Astrocyte (in vitro differentiated cells and primary cell): Measurements from ENCODE around the gene PRLHR. TPM values are rescaled to one million over a fixed set of nuclear protein-coding genes. Genes with fewer than 3 reads are reported as not detected.

Source experiments
- DNase-seq: peaks from one replicate; pipeline ENCODE4 v3.0.0-alpha.2; 2010; ENCODE audit warnings: low read depth
- FAIRE-seq: peaks from 2 replicates; lab custom pipeline; 2011; peaks lifted over from hg19 to GRCh38; lab: Jason Lieb, UNC
- H2AFZ ChIP-seq: 2 replicates; pipeline ENCODE4 v1.6.0; 2012; ENCODE audit warnings: low read depth, low read length, inconsistent platforms
- H3K27ac ChIP-seq: 2 replicates; pipeline ENCODE4 v1.5.1; 2011; ENCODE audit warnings: low read depth, low read length, inconsistent platforms
- H3K27me3 ChIP-seq: 2 replicates; pipeline ENCODE4 v1.6.0; 2011; ENCODE audit warnings: low read length, inconsistent platforms; ENCODE audit not compliant: insufficient read depth
- H3K36me3 ChIP-seq: 2 replicates; pipeline ENCODE4 v1.5.1; 2011; ENCODE audit warnings: low read length, inconsistent platforms; ENCODE audit not compliant: insufficient read depth
- H3K4me1 ChIP-seq: 2 replicates; pipeline ENCODE4 v1.5.1; 2011; ENCODE audit warnings: low read length, inconsistent platforms; ENCODE audit not compliant: insufficient read depth
- H3K4me2 ChIP-seq: 2 replicates; pipeline ENCODE4 v1.6.0; 2012; ENCODE audit warnings: low read length, inconsistent platforms
- H3K4me3 ChIP-seq: 2 replicates; pipeline ENCODE4 v1.5.1; 2011; ENCODE audit warnings: low read depth, mild to moderate bottlenecking, low read length, inconsistent platforms; ENCODE audit not compliant: insufficient read depth
- H3K79me2 ChIP-seq: 2 replicates; pipeline ENCODE4 v1.6.0; 2012; ENCODE audit warnings: mild to moderate bottlenecking, low read length, inconsistent platforms; ENCODE audit not compliant: insufficient read depth
- H3K9ac ChIP-seq: 2 replicates; pipeline ENCODE4 v1.6.0; 2012; ENCODE audit warnings: mild to moderate bottlenecking, low read length, inconsistent platforms
- H3K9me3 ChIP-seq: 2 replicates; pipeline ENCODE4 v1.5.1; 2012; ENCODE audit warnings: low read depth, mild to moderate bottlenecking, low read length, inconsistent platforms; ENCODE audit not compliant: insufficient read depth
- H4K20me1 ChIP-seq: 2 replicates; pipeline ENCODE4 v1.6.0; 2012; ENCODE audit warnings: low read length, inconsistent platforms; ENCODE audit not compliant: insufficient read depth
- H3K27ac Mint-ChIP-seq: one replicate; pipeline ENCODE4 v1.8.0; 2021; ENCODE audit warnings: mild to moderate bottlenecking, mixed read lengths; ENCODE audit not compliant: unreplicated experiment
- H3K27me3 Mint-ChIP-seq: one replicate; pipeline ENCODE4 v1.8.0; 2021; ENCODE audit warnings: low read depth, mixed read lengths; ENCODE audit not compliant: unreplicated experiment
- H3K36me3 Mint-ChIP-seq: one replicate; pipeline ENCODE4 v1.8.0; 2021; ENCODE audit warnings: low read depth, mixed read lengths; ENCODE audit not compliant: unreplicated experiment
- H3K4me1 Mint-ChIP-seq: one replicate; pipeline ENCODE4 v1.8.0; 2021; ENCODE audit warnings: low read depth, mixed read lengths; ENCODE audit not compliant: unreplicated experiment
- H3K4me3 Mint-ChIP-seq: one replicate; pipeline ENCODE4 v1.8.0; 2021; ENCODE audit warnings: mild to moderate bottlenecking, moderate library complexity, mixed read lengths; ENCODE audit not compliant: unreplicated experiment
- H3K9me3 Mint-ChIP-seq: one replicate; pipeline ENCODE4 v1.8.0; 2021; ENCODE audit warnings: mild to moderate bottlenecking, mixed read lengths; ENCODE audit not compliant: unreplicated experiment
- EZH2 ChIP-seq: IDR thresholded peaks from 2 replicates; pipeline ENCODE4 v1.6.1; 2012; ENCODE audit warnings: mild to moderate bottlenecking, low read length, inconsistent platforms; ENCODE audit not compliant: insufficient read depth
- total RNA-seq: library from RNA; stranded (reverse); gene quantifications from 2 replicates; pipeline ENCODE4 v1.2.1, GENCODE V29; 2021
- TF ChIP-seq, protein P1 (sequence below): IDR thresholded peaks from 2 replicates; pipeline ENCODE4 v1.5.1; 2011; ENCODE audit warnings: low read depth, mild to moderate bottlenecking, inconsistent platforms, low read length, moderate library complexity; ENCODE audit not compliant: insufficient read depth

Gene PRLHR
- total RNA-seq, 1 donor from 2014 or later = not detected

DNA sequence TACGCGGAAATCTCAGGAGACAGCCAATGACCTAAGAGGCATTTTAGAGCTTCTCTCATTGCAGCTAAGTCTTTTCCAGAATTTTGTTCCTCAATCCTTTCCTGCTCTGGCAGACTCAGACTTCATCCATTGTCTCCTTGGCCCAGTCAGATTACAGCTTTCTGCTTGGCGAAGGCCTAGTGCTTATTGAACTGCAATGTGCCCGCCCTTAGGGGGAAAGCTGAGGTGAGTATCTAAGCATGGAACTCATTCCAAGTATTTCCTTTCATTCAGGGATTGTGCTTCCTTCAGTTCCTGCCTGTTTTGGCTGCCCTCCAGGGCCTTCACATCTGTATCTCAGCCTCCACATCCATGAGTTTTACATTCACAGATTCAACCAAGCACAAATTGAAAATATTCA is 37.5 kb downstream of the PRLHR start:
- H3K27ac Mint-ChIP-seq = no peak overlapping the region
- no peak overlapping the region for H2AFZ ChIP-seq
- FAIRE-seq (no peak), DNase-seq (no peak)
- no peak overlapping the region for H3K4me3 Mint-ChIP-seq
- peaks cover 1% of the 10 kb centered on the region for H3K36me3 Mint-ChIP-seq
- no peak overlapping the region for H3K9ac ChIP-seq
- no peaks in the 10 kb centered on the region for H3K36me3 ChIP-seq
- no peak overlapping the region for H3K4me3 ChIP-seq
- no peaks in the 10 kb centered on the region for H4K20me1 ChIP-seq
- H3K4me1 ChIP-seq = no peaks in the 10 kb centered on the region
- no peak for TF ChIP-seq EZH2
- TF ChIP-seq, protein P1, sequence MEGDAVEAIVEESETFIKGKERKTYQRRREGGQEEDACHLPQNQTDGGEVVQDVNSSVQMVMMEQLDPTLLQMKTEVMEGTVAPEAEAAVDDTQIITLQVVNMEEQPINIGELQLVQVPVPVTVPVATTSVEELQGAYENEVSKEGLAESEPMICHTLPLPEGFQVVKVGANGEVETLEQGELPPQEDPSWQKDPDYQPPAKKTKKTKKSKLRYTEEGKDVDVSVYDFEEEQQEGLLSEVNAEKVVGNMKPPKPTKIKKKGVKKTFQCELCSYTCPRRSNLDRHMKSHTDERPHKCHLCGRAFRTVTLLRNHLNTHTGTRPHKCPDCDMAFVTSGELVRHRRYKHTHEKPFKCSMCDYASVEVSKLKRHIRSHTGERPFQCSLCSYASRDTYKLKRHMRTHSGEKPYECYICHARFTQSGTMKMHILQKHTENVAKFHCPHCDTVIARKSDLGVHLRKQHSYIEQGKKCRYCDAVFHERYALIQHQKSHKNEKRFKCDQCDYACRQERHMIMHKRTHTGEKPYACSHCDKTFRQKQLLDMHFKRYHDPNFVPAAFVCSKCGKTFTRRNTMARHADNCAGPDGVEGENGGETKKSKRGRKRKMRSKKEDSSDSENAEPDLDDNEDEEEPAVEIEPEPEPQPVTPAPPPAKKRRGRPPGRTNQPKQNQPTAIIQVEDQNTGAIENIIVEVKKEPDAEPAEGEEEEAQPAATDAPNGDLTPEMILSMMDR = no peak
- no peaks in the 10 kb centered on the region for H3K27me3 ChIP-seq
- H3K4me1 Mint-ChIP-seq = no peaks in the 10 kb centered on the region
- no peaks in the 10 kb centered on the region for H3K9me3 ChIP-seq
- peaks cover 7% of the 10 kb centered on the region for H3K9me3 Mint-ChIP-seq
- H3K79me2 ChIP-seq = no peaks in the 10 kb centered on the region
- no peak overlapping the region for H3K4me2 ChIP-seq
- peaks cover 1% of the 10 kb centered on the region for H3K27me3 Mint-ChIP-seq
- H3K27ac ChIP-seq = no peak overlapping the region

DNA sequence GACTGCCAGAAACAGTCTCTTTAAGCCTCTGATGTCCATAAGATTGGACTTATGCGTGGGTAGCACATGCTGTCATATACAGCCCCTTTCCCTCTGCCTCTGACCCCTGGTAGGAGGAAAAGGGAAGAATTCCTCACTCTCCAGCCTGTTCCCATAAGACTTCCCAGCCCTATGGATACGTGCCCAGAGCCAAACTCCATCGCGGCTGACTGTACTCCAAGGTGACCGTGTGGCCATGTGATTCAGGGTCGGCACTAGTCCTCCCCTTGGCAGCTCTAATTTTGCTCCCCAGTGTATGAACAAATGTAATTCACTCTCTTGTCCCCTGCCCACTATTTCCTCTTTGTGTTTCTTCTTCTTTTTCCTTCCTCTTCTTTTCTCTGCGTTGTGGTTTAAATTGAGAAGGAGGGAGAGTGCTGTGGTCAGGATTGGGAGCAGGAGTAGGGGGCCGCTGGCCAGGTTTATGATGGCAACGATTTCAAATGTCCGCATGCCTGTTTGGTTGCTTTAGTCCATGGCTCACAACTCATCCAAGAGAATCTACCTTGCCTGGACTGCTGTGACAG is 43.8 kb downstream of the PRLHR start:
- Mint-ChIP-seq H3K4me3 (no peak overlapping the region), H3K9me3 (no peaks in the 10 kb centered on the region), H3K36me3 (no peaks in the 10 kb centered on the region), H3K4me1 (no peaks in the 10 kb centered on the region), H3K27ac (no peak overlapping the region), H3K27me3 (peaks cover 18% of the 10 kb centered on the region)
- Histone ChIP-seq H3K36me3 (no peaks in the 10 kb centered on the region), H3K4me3 (no peak overlapping the region), H3K9ac (no peak overlapping the region), H3K27ac (no peak overlapping the region), H3K4me2 (no peak overlapping the region), H4K20me1 (no peaks in the 10 kb centered on the region), H3K9me3 (no peaks in the 10 kb centered on the region), H3K4me1 (no peaks in the 10 kb centered on the region), H3K27me3 (no peaks in the 10 kb centered on the region), H2AFZ (no peak overlapping the region), H3K79me2 (no peaks in the 10 kb centered on the region)
- DNase-seq (no peak), FAIRE-seq (no peak)
- TF ChIP-seq, protein P1 = no peak
- TF ChIP-seq EZH2 = no peak

DNA sequence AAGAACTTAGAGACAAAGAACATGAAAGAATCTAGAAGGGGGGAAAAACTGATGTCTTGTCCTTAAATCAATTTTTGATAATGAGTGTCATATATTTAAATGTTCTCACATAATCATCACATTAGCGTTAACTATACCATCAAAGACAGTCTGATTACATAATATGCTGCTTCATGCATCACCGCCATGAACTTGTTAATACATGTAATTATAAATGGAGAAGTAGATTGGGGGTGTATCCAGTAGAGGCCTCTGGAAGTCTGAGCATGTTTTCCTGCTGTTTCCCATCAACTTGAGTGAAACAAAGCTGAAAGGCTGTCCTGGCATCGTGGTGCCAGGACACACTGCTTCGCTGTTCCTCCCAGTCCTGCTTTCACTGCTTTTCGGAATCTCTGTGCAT is 48.2 kb downstream of the PRLHR start:
- Histone ChIP-seq H2AFZ (no peak overlapping the region), H3K27me3 (no peaks in the 10 kb centered on the region), H3K9me3 (no peaks in the 10 kb centered on the region), H3K79me2 (no peaks in the 10 kb centered on the region), H4K20me1 (no peaks in the 10 kb centered on the region), H3K4me1 (no peaks in the 10 kb centered on the region), H3K4me2 (no peak overlapping the region), H3K27ac (no peak overlapping the region), H3K36me3 (no peaks in the 10 kb centered on the region), H3K4me3 (no peak overlapping the region), H3K9ac (no peak overlapping the region)
- Mint-ChIP-seq H3K9me3 (no peaks in the 10 kb centered on the region), H3K36me3 (no peaks in the 10 kb centered on the region), H3K27ac (no peak overlapping the region), H3K27me3 (peaks cover 36% of the 10 kb centered on the region), H3K4me3 (no peak overlapping the region), H3K4me1 (no peaks in the 10 kb centered on the region)
- FAIRE-seq (no peak), DNase-seq (no peak)
- TF ChIP-seq EZH2 = no peak
- TF ChIP-seq, protein P1 = no peak
